Stimulated activated CD8-positive, alpha-beta memory T cell treated with anti-CD3 and anti-CD28 coated beads, Interleukin-2, amount 100 ng/mL, for 48 hours (primary cell): Measurements from ENCODE around the gene PTRHD1.

Source experiments
- DNase-seq, 2 donors: peaks; one replicate each; pipeline ENCODE4 v3.0.0-alpha.2; 2020; ENCODE audit warnings: low read depth in 2 of 2

Gene PTRHD1

GRCh38 chr2:24830351-24830750 lies 37.2 kb upstream of the PTRHD1 start:
- DNase-seq: no peak

- DNase-seq: no peak
These were observed 35.2 kb upstream of the PTRHD1 start for GRCh38 chr2:24828238-24828996.

- peak; percentile 43 to 56 for DNase-seq
These were observed 34.4 kb upstream of the PTRHD1 start for GRCh38 chr2:24827321-24828237.

- DNase-seq: no peak
These were observed 33.6 kb upstream of the PTRHD1 start for GRCh38 chr2:24826773-24827145.

- no peak for DNase-seq
These were observed 32.9 kb upstream of the PTRHD1 start for GRCh38 chr2:24825883-24826772.

- peak in 1 of 2 donors; percentile 24 for DNase-seq
These were observed 32.0 kb upstream of the PTRHD1 start for GRCh38 chr2:24824966-24825882.

- no peak for DNase-seq
These were observed 30.9 kb upstream of the PTRHD1 start for GRCh38 chr2:24824071-24824588.

- no peak for DNase-seq
These were observed 29.0 kb upstream of the PTRHD1 start for GRCh38 chr2:24822049-24822706.

- no peak for DNase-seq
These were observed 28.3 kb upstream of the PTRHD1 start for GRCh38 chr2:24821433-24821891.

- no peak for DNase-seq
These were observed 27.6 kb upstream of the PTRHD1 start for GRCh38 chr2:24820598-24821432.

GRCh38 chr2:24820175-24820513 lies 27.0 kb upstream of the PTRHD1 start:
- DNase-seq: no peak

- DNase-seq: no peak
These were observed 26.4 kb upstream of the PTRHD1 start for GRCh38 chr2:24819442-24820174.

- no peak for DNase-seq
These were observed 25.6 kb upstream of the PTRHD1 start for GRCh38 chr2:24818721-24819167.

GRCh38 chr2:24816884-24817283 lies 23.7 kb upstream of the PTRHD1 start:
- DNase-seq: no peak

GRCh38 chr2:24816404-24816803 lies 23.2 kb upstream of the PTRHD1 start:
- no peak for DNase-seq

- DNase-seq: no peak
These were observed 22.0 kb upstream of the PTRHD1 start for GRCh38 chr2:24815171-24815570.

- DNase-seq: no peak
These were observed 21.3 kb upstream of the PTRHD1 start for GRCh38 chr2:24814516-24814915.

- no peak for DNase-seq
These were observed 20.5 kb upstream of the PTRHD1 start for GRCh38 chr2:24813691-24814137.
